HG03045 (cell line): Measurements from ENCODE around the gene MOGAT3.

Experiments
- ATAC-seq: cut with Tn5 transposase; IDR thresholded peaks from one replicate; pipeline ENCODE4 v1.9.1; 2021; ENCODE audit warnings: mild to moderate bottlenecking, moderate library complexity; ENCODE audit not compliant: unreplicated experiment

Gene MOGAT3

DNA sequence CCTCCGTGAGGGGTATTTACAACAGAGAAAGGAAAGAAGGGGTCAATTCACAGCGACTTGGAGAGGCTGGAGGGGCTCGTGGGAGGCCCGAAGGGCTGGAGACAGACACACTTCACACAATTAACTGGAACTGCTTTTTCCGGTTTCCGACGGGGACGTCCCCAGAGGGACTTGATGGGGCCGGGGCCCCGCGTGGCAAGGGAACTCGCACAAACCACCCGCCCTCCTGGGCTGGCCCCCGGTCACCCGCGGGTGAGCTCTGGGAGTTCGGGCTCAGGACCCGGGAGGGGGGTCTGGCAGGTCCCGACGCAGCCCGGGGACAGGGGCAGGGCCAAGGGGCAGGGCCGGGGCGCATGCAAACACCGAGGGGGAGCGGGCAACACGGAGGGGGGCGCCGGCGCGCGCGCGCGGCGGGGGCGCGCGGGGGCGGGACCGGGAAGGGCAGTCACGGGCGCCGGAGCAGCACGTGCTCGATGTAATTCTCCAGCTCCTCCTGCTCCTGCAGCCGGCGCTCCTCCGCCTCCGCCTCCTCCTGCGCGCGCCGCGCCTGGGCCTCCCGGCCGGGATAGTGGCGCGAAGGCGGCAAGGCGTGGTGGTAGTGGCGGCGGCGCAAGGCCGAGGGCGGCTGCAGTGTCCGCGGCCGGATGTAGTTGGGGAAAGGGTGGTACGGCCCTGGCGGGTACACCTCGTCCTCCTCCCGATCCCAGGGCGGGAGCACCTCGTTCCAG lies 38.1 kb downstream of the MOGAT3 start:
- no peak for ATAC-seq

DNA sequence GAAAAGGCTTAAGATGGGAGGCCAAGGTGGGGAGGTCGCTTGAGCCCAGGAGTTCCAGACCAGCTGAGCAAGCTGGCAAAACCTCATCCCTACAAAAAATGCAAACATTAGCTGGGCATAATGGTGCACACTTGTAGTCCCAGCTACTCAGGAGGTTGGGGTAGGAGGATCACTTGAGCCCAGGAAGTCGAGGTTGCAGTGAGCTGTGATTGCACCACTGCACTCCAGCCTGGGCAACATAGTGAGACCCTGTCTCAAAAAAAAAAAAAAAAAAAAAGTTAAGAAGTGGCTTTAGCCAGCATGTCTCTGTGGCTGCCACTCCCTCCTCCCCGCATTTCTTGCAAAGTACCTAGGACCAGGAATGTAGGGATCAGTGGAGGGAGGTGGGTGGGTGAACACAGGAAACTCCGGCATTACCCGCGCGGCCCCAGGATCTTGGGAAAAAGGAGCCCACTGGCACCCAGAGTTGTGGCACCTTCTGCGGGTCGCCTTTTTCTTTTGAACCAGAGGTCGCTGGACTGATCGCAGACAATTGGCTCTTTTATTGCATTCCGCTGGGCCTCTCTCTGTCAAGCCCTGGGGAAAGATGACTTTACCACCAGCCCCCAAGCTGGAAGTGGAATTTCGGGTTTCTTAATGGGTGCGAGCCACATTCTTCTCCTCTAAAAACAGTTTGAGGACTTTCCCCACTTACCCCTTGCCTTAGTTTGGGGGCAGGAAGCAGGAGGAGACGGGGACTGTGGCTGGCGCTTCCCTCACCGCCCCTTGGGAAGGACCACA lies 39.0 kb downstream of the MOGAT3 start:
- no peak for ATAC-seq

DNA sequence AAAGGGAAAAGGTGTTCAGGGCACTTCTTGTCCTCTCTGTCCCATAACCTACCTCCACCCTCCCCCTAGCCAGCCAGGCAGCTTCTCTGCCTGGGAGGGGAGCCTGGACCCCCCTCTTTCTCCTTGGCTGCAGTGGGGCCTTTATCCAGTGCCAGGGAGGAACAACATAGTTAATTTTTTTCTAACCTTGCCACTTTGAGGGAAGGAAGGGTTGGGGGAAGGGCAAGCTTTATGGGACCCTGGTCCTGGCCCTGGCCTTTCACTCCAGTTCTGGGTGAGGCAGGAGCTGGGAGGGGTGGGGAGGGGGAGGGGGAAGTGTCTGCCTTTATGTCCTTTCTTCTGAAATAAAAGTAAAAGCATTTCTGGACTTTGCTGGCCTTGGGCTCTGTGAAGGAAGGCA lies 39.9 kb downstream of the MOGAT3 start:
- no peak for ATAC-seq

DNA sequence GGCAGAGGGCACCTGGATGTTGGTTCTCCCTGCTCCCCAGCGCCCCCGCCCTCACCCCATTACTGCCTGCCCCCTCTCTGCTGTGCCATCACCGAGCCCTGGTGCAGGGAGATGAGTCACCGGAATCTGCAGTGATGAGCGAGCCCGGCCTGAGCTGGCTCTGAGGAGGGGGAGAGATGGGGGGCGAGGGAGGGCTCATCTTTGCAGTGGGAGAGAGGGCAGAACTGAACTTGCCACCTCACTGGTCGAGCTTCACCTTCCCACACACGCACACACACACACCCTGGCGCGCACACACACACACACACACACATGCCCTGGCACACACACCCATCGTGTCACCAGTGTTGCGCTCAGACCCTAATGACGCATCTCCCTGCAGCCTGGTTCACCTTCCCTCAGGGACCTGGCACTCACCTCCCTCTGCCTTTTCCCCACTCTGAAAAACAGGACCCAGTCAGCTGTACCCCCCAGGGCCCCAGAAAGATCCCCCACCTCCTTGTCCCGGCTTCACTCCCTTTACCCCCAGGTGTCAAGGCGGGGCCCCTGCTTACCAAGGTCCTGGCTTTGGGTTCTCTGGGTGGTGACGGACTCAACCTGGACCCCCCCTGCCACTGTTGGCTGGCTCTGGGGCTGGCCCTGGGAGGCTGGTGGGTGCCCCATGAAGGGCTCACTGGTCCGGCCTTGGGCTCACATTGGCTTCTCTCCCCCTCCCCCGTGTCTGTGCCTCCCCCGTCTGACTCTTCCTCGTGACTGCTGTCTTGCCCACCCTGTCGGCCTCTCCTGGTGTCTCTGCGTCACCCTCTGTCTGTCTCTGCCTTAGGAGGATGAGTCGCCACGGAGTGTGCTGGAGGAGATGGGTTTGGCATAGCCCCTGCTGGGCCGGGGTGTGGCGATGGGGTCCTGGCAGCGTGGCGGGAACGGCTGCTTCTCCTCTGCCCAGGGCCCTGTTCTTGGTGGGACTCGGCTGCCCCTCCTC lies 40.9 kb downstream of the MOGAT3 start:
- no peak for ATAC-seq

DNA sequence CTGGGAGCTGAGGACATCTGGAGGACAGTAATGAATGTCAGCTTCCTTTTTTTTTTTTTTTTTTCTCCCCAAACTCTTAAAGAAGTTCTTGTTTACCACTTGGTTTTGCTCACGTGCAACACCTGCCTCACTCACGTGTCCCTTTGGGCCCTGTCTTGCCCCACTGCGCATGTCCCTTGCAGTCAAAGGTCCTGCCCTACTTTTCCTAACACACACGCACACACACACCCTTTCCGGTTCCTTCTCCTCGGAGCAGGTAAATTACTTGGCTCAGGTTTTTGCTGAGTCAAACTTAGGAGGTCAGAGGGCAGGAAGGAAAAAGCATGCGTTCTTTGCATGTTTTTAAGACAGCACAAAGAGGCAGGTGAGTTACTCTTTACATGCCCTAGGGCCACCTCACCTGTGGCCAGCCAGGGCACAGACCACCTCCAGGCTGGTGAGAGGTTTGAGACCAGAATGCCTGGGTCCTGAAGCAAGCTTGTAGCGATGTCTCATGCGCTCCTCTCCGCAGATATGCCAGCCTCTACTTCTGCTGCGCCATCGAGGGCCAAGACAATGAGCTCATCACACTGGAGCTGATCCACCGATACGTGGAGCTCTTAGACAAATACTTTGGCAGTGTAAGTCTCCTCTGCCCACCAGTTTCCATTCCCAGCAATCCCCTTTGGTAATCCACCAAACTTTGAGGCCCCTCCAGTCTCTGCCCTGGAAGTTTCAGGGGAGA lies 43.8 kb downstream of the MOGAT3 start:
- no peak for ATAC-seq

DNA sequence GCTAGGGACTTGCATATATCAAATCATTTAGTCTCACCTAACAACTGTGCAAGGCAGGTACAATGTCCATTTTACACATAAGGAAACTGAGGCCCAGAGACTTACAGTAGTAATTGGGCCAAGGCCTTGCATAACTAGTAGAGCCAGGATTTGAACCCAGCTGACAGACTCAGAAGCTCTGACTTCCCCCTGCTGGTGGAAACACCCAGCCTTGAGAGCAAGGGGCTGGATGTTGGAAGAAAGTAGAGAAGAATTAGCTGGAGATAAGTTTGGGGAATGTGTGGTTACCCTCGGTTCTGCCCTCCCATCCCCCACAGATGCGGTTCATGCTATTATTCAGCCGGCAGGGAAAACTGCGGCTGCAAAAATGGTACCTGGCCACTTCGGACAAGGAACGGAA lies 44.6 kb downstream of the MOGAT3 start:
- ATAC-seq = no peak

DNA sequence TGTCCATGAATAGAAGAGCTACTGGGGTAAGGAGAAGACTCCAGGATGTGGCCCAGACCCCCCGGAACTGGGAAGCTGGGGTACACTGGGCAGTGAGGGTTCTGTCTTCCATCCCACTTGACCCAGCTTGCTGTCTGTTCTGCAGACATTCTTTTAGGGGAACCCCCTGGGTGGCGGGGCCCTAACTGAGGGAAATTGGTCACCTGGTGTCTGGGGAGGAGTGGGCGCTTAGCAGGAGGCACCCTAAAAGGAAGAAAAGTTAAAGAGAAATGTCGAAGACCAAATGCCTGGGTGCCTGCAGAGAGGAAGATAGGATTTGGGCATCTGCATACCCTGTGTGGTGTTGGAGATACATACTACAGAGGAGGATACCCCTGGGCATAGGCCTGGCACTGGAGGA lies 45.5 kb downstream of the MOGAT3 start:
- ATAC-seq = no peak

DNA sequence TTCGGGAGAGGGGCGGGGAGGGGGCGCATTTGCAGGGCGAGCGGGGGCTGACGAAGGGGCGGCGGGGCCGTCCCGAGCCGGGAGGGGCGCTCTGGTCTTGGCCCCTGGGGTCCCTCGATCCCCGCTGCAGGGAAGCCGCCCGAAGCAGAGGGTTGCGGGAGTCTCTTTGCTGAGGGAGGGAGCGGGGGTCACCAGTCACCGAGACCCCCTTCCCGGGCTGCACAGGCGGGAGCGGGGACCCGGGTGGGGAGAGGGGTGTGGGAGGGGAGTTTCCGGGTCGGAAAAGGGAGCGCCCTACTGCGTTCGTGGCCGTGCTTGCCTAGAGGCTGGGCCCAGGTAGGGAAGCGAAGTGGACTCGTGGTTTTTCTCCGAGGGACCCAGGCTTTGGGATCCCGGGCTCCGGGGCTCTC lies 46.1 kb downstream of the MOGAT3 start:
- ATAC-seq = peak; percentile 28

DNA sequence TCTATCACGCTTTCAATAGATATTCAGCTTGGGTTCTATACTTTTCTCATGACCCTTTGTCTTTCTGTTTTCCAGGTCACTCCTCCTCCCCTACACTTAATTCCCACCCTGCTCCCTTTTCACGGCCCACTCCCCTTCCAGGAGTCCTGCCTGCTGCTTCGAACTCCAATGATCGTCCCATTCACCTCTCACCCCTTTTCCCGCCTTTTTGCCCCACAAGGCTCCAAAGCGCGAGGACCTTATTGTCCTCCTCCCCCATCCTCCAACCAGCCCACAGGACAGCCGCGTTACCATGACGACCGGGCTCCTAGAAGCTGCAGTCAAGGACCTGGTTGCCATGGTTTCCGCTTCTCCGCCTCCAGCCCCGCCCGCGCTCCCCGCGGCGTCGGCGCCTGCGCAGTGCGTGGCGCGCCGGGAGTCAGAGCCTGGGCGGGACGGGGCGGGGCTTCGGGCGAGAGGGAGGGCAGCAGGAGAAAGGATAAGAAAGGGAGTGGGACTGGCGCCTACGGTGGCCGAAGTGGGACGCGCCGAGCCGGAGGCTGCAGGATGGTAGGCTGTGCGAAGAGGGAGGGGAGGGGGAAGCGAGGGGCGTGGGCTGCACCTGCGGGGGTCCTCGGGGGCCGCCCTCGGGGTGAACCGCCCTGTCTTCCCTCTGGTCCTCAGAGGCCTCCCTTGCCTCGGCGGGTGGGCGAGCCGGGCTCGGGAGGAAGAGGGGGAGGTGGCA lies 46.7 kb downstream of the MOGAT3 start, which contains the start of gene AP1S1:
AP1S1 (plus strand) TSS at position 508 of the 724 bp plus-strand sequence; CDS start at position 547, 39 bp downstream.
- peak; percentile 79 for ATAC-seq

DNA sequence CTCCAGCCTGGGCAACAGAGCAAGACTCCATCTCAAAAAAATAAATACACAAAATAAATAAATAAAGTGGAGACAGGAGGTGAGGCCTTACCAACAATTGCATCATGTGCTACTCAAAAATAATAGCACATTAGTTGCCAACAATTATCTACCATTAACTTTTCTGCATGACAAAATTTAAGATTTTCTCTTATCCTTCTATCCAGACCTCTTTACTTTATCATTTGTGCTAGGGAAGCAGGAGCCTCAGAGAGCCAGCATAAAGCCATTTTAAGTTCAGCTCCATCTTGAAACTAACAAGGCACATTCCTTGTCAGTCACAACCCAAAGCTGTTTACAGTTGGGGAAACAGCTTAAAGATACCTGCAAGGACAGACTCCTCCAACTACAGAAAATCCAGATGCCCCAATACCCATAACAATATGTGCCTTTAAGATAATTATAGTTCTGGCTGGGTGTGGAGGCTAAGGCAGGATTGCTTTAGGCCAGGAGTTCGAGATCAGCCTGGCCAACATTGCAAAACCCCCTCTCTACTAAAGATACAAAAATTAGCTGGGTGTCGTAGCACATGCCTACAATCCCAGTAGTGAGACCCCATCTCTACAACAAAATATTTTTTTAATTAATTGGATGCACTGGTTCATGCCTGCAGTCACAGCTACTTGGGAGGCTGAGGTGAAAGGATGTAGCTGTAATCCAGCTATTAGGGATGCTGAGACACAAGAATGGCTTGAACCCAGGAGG lies 48.8 kb downstream of the MOGAT3 start:
- ATAC-seq = no peak
